ENCODE measurements around the gene IER2.

- no peak for TF ChIP-seq SUZ12 (IDR thresholded peaks at IDR 0.05; ENCODE audit: extremely low read depth, insufficient read depth, insufficient read length)
- no peak for TF ChIP-seq YY1 (IDR thresholded peaks at IDR 0.05; ENCODE audit: insufficient read depth, insufficient read length)
Measured at GRCh38 chr19:13122275-13122878, 27.8 kb upstream of the IER2 start.
